ENCODE data around the gene FBLN1.
"Not testable (repeated sequence)": the region's sequence is repeated elsewhere in the genome, so short reads cannot be mapped to it uniquely, and the experiment has no call there.

FBLN1 gene

DNA sequence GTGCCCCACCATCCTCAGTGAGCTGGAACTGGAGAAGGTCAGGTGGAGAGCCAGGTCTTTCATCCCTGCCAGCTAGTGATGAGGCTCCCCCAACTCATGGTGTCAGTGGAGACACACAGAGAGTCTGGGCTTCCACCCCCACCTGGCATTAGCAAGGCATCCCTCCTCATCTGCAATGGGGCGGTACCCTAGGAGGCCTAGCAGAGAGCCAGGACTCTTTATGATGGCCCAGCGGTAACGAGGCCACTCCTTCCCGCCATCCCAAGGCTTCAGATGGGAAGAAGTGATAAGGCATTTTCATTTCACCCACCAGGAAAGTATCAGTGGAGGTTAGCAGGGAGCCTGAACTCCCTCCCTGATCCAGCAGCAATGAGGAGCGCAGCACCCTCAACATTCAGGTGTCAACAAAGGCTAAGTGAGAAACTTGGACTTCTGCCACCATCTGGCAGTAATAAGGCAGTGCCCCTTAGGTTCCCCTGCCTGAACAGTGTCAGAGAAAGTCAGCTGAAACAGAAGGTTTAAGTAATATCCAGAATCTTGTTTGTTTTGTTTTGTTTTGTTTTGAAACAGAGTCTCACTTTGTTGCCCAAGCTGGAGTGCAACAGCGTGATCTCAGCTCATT lies 40.5 kb upstream of the FBLN1 start:
- no peaks in the 10 kb centered on the region for H3K9me2 ChIP-seq (replicated peaks; ENCODE audit: insufficient read depth, low read length)
- no peak overlapping the region for H3K27ac ChIP-seq (ENCODE audit: low read depth, low read length)
- no peaks in the 10 kb centered on the region for H3F3A ChIP-seq (ENCODE audit: insufficient read depth)
- no peak overlapping the region for H3K4me2 ChIP-seq (ENCODE audit: low read depth, low read length, poor library complexity, severe bottlenecking)
- H3K27me3 ChIP-seq (ENCODE audit: low read length), result no peaks in the 10 kb centered on the region
- no peak overlapping the region for H2AFZ ChIP-seq (ENCODE audit: low read depth, low read length, severe bottlenecking)
- H3K79me2 ChIP-seq (ENCODE audit: insufficient read depth, low read length), result no peaks in the 10 kb centered on the region
- no peak overlapping the region for H3K4me3 ChIP-seq (ENCODE audit: insufficient read depth, low read length, poor library complexity, severe bottlenecking)
- no peak overlapping the region for H3K9ac ChIP-seq (ENCODE audit: low read length)
- H3K9me3 ChIP-seq (ENCODE audit: insufficient read depth, low read length), result no peaks in the 10 kb centered on the region
- TF ChIP-seq, protein P1, sequence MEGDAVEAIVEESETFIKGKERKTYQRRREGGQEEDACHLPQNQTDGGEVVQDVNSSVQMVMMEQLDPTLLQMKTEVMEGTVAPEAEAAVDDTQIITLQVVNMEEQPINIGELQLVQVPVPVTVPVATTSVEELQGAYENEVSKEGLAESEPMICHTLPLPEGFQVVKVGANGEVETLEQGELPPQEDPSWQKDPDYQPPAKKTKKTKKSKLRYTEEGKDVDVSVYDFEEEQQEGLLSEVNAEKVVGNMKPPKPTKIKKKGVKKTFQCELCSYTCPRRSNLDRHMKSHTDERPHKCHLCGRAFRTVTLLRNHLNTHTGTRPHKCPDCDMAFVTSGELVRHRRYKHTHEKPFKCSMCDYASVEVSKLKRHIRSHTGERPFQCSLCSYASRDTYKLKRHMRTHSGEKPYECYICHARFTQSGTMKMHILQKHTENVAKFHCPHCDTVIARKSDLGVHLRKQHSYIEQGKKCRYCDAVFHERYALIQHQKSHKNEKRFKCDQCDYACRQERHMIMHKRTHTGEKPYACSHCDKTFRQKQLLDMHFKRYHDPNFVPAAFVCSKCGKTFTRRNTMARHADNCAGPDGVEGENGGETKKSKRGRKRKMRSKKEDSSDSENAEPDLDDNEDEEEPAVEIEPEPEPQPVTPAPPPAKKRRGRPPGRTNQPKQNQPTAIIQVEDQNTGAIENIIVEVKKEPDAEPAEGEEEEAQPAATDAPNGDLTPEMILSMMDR (IDR thresholded peaks at IDR 0.05; ENCODE audit: insufficient read depth, low read length, poor library complexity, severe bottlenecking), result peak; percentile 23
- no peak for TF ChIP-seq EZH2phosphoT487 (conservative IDR thresholded peaks at IDR 0.05; ENCODE audit: low read length)
- H4K20me1 ChIP-seq (ENCODE audit: low read depth, low read length), result no peaks in the 10 kb centered on the region
- no peaks in the 10 kb centered on the region for H3K36me3 ChIP-seq (ENCODE audit: low read length)

- not testable (repeated sequence) for H3K9me3 ChIP-seq (ENCODE audit: insufficient read depth, low read length); H2AFZ ChIP-seq (ENCODE audit: low read depth, low read length, severe bottlenecking); H3K27me3 ChIP-seq (ENCODE audit: low read length); H3K36me3 ChIP-seq (ENCODE audit: low read length); H3K4me2 ChIP-seq (ENCODE audit: low read depth, low read length, poor library complexity, severe bottlenecking); H4K20me1 ChIP-seq (ENCODE audit: low read depth, low read length); H3K9ac ChIP-seq (ENCODE audit: low read length); H3K9me2 ChIP-seq (replicated peaks; ENCODE audit: insufficient read depth, low read length); H3K4me3 ChIP-seq (ENCODE audit: insufficient read depth, low read length, poor library complexity, severe bottlenecking); H3K27ac ChIP-seq (ENCODE audit: low read depth, low read length); H3F3A ChIP-seq (ENCODE audit: insufficient read depth); H3K79me2 ChIP-seq (ENCODE audit: insufficient read depth, low read length)
Observed at GRCh38 chr22:45463691-45464090, 39.0 kb upstream of the FBLN1 start.

DNA sequence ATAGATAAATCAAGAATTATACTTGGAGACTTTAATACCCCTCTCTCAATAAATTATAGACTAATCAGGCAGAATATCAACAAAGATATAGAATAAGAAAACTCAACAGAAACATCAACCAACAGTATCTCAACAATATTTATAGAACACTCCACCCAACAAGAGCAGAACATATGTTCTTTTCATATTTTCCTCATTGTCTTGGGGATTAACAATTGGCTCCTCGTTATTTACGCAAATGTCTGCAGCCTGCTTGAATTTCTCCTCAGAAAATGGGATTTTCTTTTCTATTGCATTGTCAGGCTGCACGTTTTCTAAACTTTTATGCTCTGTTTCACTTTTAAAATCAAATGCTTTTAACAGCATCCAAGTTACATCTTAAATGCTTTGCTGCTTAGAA lies 37.0 kb upstream of the FBLN1 start:
- Histone ChIP-seq H3K9ac (ENCODE audit: low read length) (no peak overlapping the region), H3K4me2 (ENCODE audit: low read depth, low read length, poor library complexity, severe bottlenecking) (no peak overlapping the region), H3F3A (ENCODE audit: insufficient read depth) (no peaks in the 10 kb centered on the region), H3K9me2 (replicated peaks; ENCODE audit: insufficient read depth, low read length) (no peaks in the 10 kb centered on the region), H2AFZ (ENCODE audit: low read depth, low read length, severe bottlenecking) (no peak overlapping the region), H3K79me2 (ENCODE audit: insufficient read depth, low read length) (no peaks in the 10 kb centered on the region), H3K27ac (ENCODE audit: low read depth, low read length) (no peak overlapping the region), H3K4me3 (ENCODE audit: insufficient read depth, low read length, poor library complexity, severe bottlenecking) (no peak overlapping the region), H3K36me3 (ENCODE audit: low read length) (no peaks in the 10 kb centered on the region), H3K27me3 (ENCODE audit: low read length) (no peaks in the 10 kb centered on the region), H3K9me3 (ENCODE audit: insufficient read depth, low read length) (no peaks in the 10 kb centered on the region), H4K20me1 (ENCODE audit: low read depth, low read length) (no peaks in the 10 kb centered on the region)
- TF ChIP-seq, protein P1 (IDR thresholded peaks at IDR 0.05; ENCODE audit: insufficient read depth, low read length, poor library complexity, severe bottlenecking), result no peak
- TF ChIP-seq EZH2phosphoT487 (conservative IDR thresholded peaks at IDR 0.05; ENCODE audit: low read length), result no peak

DNA sequence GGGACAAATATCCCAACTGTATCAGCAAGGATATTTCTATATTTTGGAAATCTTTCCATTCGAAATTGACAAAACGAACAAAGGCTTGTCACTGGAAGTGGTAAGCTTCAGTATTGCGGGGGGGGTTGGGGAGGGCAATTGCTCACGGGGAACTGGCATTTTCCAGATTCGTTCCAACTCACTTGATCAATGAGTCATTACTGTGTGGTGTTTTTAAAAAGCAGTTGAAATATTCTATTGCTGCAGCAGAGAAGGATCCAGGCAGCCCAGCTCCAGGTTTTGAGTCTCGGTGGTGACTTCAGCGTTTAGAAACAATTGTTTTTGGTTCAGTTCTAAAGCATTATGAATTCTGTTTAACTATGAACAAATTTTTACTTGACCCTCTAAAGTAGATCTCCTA lies 33.8 kb upstream of the FBLN1 start:
- TF ChIP-seq, protein P1 (IDR thresholded peaks at IDR 0.05; ENCODE audit: insufficient read depth, low read length, poor library complexity, severe bottlenecking), result no peak
- Histone ChIP-seq H3K9me2 (replicated peaks; ENCODE audit: insufficient read depth, low read length) (no peaks in the 10 kb centered on the region), H3F3A (ENCODE audit: insufficient read depth) (no peaks in the 10 kb centered on the region), H3K9ac (ENCODE audit: low read length) (no peak overlapping the region), H3K79me2 (ENCODE audit: insufficient read depth, low read length) (no peaks in the 10 kb centered on the region), H3K4me3 (ENCODE audit: insufficient read depth, low read length, poor library complexity, severe bottlenecking) (no peak overlapping the region), H2AFZ (ENCODE audit: low read depth, low read length, severe bottlenecking) (no peak overlapping the region), H3K36me3 (ENCODE audit: low read length) (no peaks in the 10 kb centered on the region), H4K20me1 (ENCODE audit: low read depth, low read length) (no peaks in the 10 kb centered on the region), H3K27me3 (ENCODE audit: low read length) (no peaks in the 10 kb centered on the region), H3K9me3 (ENCODE audit: insufficient read depth, low read length) (no peaks in the 10 kb centered on the region), H3K4me2 (ENCODE audit: low read depth, low read length, poor library complexity, severe bottlenecking) (no peak overlapping the region), H3K27ac (ENCODE audit: low read depth, low read length) (no peak overlapping the region)
